Measurements from ENCODE around the gene BCL11A. TPM values are rescaled to one million over a fixed set of nuclear protein-coding genes. Genes with fewer than 3 reads are reported as not detected.

The BCL11A gene
- total RNA-seq (10 to 100 TPM in 1 of 4 donors, 1 to 10 TPM in 3; 8.3 to 11.2 (median 8.9) TPM), polyA plus RNA-seq (3.7 TPM)
- long read RNA-seq, donor 1, partial matches to known transcripts, result 1 of 3 reads
- long read RNA-seq, donor 1, other reads (novel, unspliced or antisense), result 2 of 3 reads
- long read RNA-seq, donor 2, partial matches to known transcripts, result 1 of 2 reads
- long read RNA-seq, donor 2, other reads (novel, unspliced or antisense), result 0 of 2 reads
- long read RNA-seq, donor 3, full-length matches to known transcripts, result 4 of 6 reads
- long read RNA-seq, donor 3, partial matches to known transcripts, result 0 of 6 reads
- long read RNA-seq, donor 3, other reads (novel, unspliced or antisense), result 2 of 6 reads
- long read RNA-seq, donor 4, partial matches to known transcripts, result 0 of 1 reads
- long read RNA-seq, donor 4, other reads (novel, unspliced or antisense), result 0 of 1 reads

- intact Hi-C loops (cut with DNase I), result loop anchor here in 3 of 4 donors (5.0 to 10.0 kb wide), 3 partner anchors 51 to 221 kb away; no protein-coding TSS in a partner anchor
- 1% methylated on average over 33 of the region's 35 CpGs for WGBS
- Histone ChIP-seq H3K9me3 (ENCODE audit: control insufficient read depth, low read length) (no peaks in the 10 kb centered on the region), H3K4me3 (ENCODE audit: low read length) (peak within 1 kb of the TSS; percentile 66), H3K4me1 (ENCODE audit: control insufficient read depth, insufficient read depth, low read length) (no peaks in the 10 kb centered on the region), H3K27ac (ENCODE audit: low read length) (no peak within 1 kb of the TSS), H3K27me3 (ENCODE audit: control insufficient read depth, insufficient read depth) (no peaks in the 10 kb centered on the region)
- ATAC-seq (peak; percentile 48 to 61), DNase-seq (peak; percentile 28 to 65 (median 64))
Observed at GRCh38 chr2:60553495-60554073, at the start of gene BCL11A. TSS of gene BCL11A (minus strand) at chr2:60553654. CDS start at chr2:60553270, 384 bp downstream.

GRCh38 chr2:60602828-60603532 lies 49.5 kb upstream of the BCL11A start:
- WGBS, result 55% methylated on average over 12 of the region's 12 CpGs
- peak in 1 of 2 donors; percentile 32 for ATAC-seq
- Histone ChIP-seq H3K27ac (ENCODE audit: low read length) (no peak overlapping the region), H3K4me1 (ENCODE audit: control insufficient read depth, insufficient read depth, low read length) (no peaks in the 10 kb centered on the region), H3K4me3 (ENCODE audit: low read length) (no peak overlapping the region), H3K9me3 (ENCODE audit: control insufficient read depth, low read length) (no peaks in the 10 kb centered on the region), H3K27me3 (ENCODE audit: control insufficient read depth, insufficient read depth) (no peaks in the 10 kb centered on the region)
- DNase-seq, result no peak
- intact Hi-C loops (cut with DNase I), result no loop called here

DNA sequence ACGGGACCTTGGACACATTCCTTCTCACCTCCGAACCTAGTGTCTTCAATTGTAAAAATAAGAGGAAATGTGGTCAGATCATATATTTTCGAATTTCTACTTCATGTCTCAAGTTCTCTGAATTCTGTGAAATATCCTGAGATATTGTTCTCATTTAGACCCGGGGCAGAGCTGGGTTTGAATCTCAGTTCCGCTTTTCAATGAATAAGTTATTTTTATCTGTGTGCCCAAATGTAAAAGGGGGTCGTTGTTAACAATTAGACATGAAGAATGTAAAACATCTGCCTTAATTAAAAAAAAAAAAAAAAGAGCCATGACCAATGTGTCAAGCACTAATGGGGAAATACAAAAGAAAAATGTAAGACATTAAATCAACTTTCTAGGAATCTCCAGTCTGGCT lies 48.9 kb upstream of the BCL11A start:
- no peaks in the 10 kb centered on the region for H3K4me1 ChIP-seq (ENCODE audit: control insufficient read depth, insufficient read depth, low read length)
- H3K27ac ChIP-seq (ENCODE audit: low read length), result no peak overlapping the region
- H3K27me3 ChIP-seq (ENCODE audit: control insufficient read depth, insufficient read depth), result no peaks in the 10 kb centered on the region
- no peak overlapping the region for H3K4me3 ChIP-seq (ENCODE audit: low read length)
- no peaks in the 10 kb centered on the region for H3K9me3 ChIP-seq (ENCODE audit: control insufficient read depth, low read length)
- ATAC-seq (no peak), DNase-seq (no peak)
- intact Hi-C loops (cut with DNase I), result no loop called here
- 74% methylated on average over 6 of the region's 6 CpGs for WGBS

- ATAC-seq, result no peak
- Histone ChIP-seq H3K4me3 (ENCODE audit: low read length) (no peak overlapping the region), H3K4me1 (ENCODE audit: control insufficient read depth, insufficient read depth, low read length) (no peaks in the 10 kb centered on the region), H3K27me3 (ENCODE audit: control insufficient read depth, insufficient read depth) (no peaks in the 10 kb centered on the region), H3K27ac (ENCODE audit: low read length) (no peak overlapping the region), H3K9me3 (ENCODE audit: control insufficient read depth, low read length) (no peaks in the 10 kb centered on the region)
- WGBS, result 85% methylated on average over 3 of the region's 3 CpGs
- DNase-seq, result no peak
- intact Hi-C loops (cut with DNase I), result no loop called here
Observed at GRCh38 chr2:60598271-60598670, 44.8 kb upstream of the BCL11A start.

DNA sequence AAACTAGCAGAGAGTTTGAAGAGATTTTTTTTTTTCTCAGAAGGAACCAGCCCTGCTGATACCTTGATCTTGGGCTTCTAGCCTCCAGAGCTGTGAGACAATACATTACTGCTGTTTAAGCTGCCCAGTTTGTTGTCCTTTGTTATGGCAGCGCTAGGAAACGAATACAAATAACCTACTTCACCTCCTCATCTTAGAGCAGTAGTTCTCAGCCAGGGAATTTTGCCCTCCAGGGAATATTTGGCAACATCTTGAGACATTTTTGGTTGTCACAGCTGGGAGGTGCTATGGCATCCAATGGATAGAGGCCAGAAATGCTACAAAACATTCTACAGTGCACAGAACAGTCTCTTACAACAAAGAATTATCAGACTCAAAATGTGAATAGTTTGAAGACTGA lies 43.9 kb upstream of the BCL11A start:
- Histone ChIP-seq H3K27me3 (ENCODE audit: control insufficient read depth, insufficient read depth) (no peaks in the 10 kb centered on the region), H3K27ac (ENCODE audit: low read length) (no peak overlapping the region), H3K4me3 (ENCODE audit: low read length) (no peak overlapping the region), H3K9me3 (ENCODE audit: control insufficient read depth, low read length) (no peaks in the 10 kb centered on the region), H3K4me1 (ENCODE audit: control insufficient read depth, insufficient read depth, low read length) (no peaks in the 10 kb centered on the region)
- 69% methylated on average over 2 of the region's 2 CpGs for WGBS
- DNase-seq, result no peak
- no peak for ATAC-seq
- intact Hi-C loops (cut with DNase I), result no loop called here

DNA sequence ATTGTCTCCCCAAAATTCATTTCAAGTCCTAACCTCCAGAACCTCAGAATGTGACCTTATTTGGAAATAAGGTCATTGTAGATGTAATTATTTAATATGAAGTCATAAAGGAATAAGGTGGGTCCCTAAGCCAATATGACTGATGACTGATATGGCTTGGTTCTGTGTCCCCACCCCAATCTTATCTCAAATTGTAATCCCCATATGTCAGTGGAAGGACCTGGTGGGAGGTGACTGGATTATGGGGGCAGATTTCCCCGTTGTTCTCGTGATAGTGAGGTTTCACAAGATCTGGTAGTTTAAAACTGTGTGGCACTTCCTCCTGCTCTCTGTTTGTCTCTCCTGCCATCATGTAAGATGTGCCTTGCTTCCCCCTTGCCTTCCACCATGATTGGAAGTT lies 43.0 kb upstream of the BCL11A start:
- Histone ChIP-seq H3K4me1 (ENCODE audit: control insufficient read depth, insufficient read depth, low read length) (no peaks in the 10 kb centered on the region), H3K27ac (ENCODE audit: low read length) (no peak overlapping the region), H3K27me3 (ENCODE audit: control insufficient read depth, insufficient read depth) (no peaks in the 10 kb centered on the region), H3K9me3 (ENCODE audit: control insufficient read depth, low read length) (no peaks in the 10 kb centered on the region), H3K4me3 (ENCODE audit: low read length) (no peak overlapping the region)
- ATAC-seq (no peak), DNase-seq (no peak)
- 68% methylated on average over 2 of the region's 2 CpGs for WGBS
- intact Hi-C loops (cut with DNase I), result no loop called here

DNA sequence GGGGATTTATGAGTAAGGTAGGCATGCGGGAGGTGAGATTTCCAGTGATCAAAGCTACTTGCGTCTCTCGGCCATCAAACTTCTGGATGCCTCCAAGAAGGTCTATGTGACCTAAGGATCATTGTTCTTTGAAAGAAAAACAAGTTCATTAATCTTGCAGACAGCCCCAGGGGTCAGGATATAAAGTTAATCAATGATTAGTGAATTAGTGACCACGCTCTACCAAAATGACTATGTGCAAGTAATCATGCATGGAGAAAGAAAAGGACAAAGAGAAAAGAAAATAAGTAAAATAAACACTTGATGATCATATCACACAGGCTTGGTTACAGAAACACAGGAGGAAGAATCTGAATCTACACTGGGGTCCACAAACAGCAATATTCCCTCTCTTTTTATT lies 42.5 kb upstream of the BCL11A start:
- no peaks in the 10 kb centered on the region for H3K4me1 ChIP-seq (ENCODE audit: control insufficient read depth, insufficient read depth, low read length)
- H3K27ac ChIP-seq (ENCODE audit: low read length), result no peak overlapping the region
- DNase-seq (no peak), ATAC-seq (no peak)
- H3K4me3 ChIP-seq (ENCODE audit: low read length), result no peak overlapping the region
- H3K9me3 ChIP-seq (ENCODE audit: control insufficient read depth, low read length), result no peaks in the 10 kb centered on the region
- 88% methylated on average over 4 of the region's 4 CpGs for WGBS
- H3K27me3 ChIP-seq (ENCODE audit: control insufficient read depth, insufficient read depth), result no peaks in the 10 kb centered on the region
- intact Hi-C loops (cut with DNase I), result no loop called here

DNA sequence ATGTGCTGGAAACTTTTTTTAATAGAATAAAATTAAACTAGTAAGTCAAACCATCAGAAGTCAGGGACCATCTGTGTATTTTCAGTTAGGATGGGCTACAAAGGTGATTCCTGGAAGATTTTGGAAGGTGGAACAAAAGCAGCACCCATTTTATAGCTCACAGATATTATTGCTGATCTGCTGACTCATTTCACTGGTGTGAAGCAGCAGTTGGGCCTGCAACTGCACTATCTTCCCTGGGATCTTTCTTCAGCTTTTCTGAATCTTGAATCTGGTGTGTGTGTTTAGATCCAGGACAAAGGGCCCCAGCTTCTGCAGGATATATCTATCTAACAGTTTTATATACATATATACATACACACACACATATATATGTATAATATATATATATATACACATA lies 35.6 kb upstream of the BCL11A start:
- no peak for DNase-seq
- Histone ChIP-seq H3K27ac (ENCODE audit: low read length) (no peak overlapping the region), H3K4me1 (ENCODE audit: control insufficient read depth, insufficient read depth, low read length) (no peaks in the 10 kb centered on the region), H3K9me3 (ENCODE audit: control insufficient read depth, low read length) (no peaks in the 10 kb centered on the region), H3K4me3 (ENCODE audit: low read length) (no peak overlapping the region), H3K27me3 (ENCODE audit: control insufficient read depth, insufficient read depth) (no peaks in the 10 kb centered on the region)
- intact Hi-C loops (cut with DNase I), result no loop called here
- ATAC-seq, result no peak

- H3K4me3 ChIP-seq (ENCODE audit: low read length), result no peak overlapping the region
- H3K9me3 ChIP-seq (ENCODE audit: control insufficient read depth, low read length), result no peaks in the 10 kb centered on the region
- ATAC-seq, result no peak
- WGBS, result 68% methylated on average over 6 of the region's 6 CpGs
- intact Hi-C loops (cut with DNase I), result no loop called here
- DNase-seq, result no peak
- no peaks in the 10 kb centered on the region for H3K4me1 ChIP-seq (ENCODE audit: control insufficient read depth, insufficient read depth, low read length)
- H3K27me3 ChIP-seq (ENCODE audit: control insufficient read depth, insufficient read depth), result no peaks in the 10 kb centered on the region
- no peak overlapping the region for H3K27ac ChIP-seq (ENCODE audit: low read length)
Observed at GRCh38 chr2:60586081-60586480, 32.6 kb upstream of the BCL11A start.

DNA sequence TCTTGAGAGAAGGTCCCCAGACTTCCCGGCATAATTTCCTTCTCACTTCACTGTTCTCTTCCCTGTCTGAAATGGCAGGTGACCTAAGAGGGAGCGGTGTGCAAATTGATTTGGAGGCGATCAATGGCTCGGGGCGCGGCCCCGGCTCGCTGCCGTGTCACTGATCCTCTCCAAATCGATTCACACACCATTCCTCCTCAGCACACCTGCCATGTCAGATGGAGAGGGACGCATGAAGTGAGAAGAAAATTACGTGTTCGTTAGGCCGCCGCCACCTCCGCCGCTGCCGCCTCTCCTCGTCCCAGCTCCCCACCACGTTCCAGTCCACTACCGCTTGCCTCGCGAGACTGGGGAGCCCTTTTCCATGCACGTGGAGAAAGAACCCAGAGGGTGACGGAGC lies 31.8 kb upstream of the BCL11A start:
- DNase-seq (no peak), ATAC-seq (no peak)
- intact Hi-C loops (cut with DNase I), result no loop called here
- no peaks in the 10 kb centered on the region for H3K4me1 ChIP-seq (ENCODE audit: control insufficient read depth, insufficient read depth, low read length)
- H3K4me3 ChIP-seq (ENCODE audit: low read length), result no peak overlapping the region
- no peaks in the 10 kb centered on the region for H3K9me3 ChIP-seq (ENCODE audit: control insufficient read depth, low read length)
- H3K27me3 ChIP-seq (ENCODE audit: control insufficient read depth, insufficient read depth), result no peaks in the 10 kb centered on the region
- no peak overlapping the region for H3K27ac ChIP-seq (ENCODE audit: low read length)
- WGBS, result 96% methylated on average over 25 of the region's 25 CpGs

DNA sequence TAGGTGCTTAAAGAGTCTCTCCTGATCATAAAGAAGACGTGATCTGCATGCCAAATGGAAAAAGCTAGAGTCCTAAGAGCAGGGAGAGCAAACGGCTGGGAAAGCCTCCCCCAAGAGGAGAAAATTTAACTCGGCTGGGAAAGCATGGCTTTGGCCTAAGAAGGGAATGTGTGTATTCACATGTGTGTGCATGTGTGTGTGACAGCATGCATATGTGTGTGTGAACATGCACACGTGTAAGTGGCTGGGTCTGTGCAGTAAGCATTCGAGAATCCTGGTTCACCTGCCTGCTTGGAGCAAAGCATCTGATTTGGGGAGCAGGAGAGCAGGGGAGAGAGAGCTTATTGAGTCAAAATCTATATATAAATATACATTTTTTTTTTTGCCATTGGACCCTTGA lies 30.1 kb upstream of the BCL11A start:
- Histone ChIP-seq H3K4me3 (ENCODE audit: low read length) (no peak overlapping the region), H3K27ac (ENCODE audit: low read length) (no peak overlapping the region), H3K4me1 (ENCODE audit: control insufficient read depth, insufficient read depth, low read length) (no peaks in the 10 kb centered on the region), H3K9me3 (ENCODE audit: control insufficient read depth, low read length) (no peaks in the 10 kb centered on the region), H3K27me3 (ENCODE audit: control insufficient read depth, insufficient read depth) (no peaks in the 10 kb centered on the region)
- DNase-seq, result no peak
- 60% methylated on average over 5 of the region's 5 CpGs for WGBS
- ATAC-seq, result no peak
- intact Hi-C loops (cut with DNase I), result no loop called here
